ENCODE results near the gene ABCA4. TPM values are rescaled to one million over a fixed set of nuclear protein-coding genes. Genes with fewer than 3 reads are reported as not detected.

Gene ABCA4
- total RNA-seq, 1 experiment from 2014 or later = 0.29 TPM

GRCh38 chr1:94098585-94099111 is 22.3 kb downstream of the ABCA4 start:
- DNase-seq = no peak
- no peak overlapping the region for H3K4me3 ChIP-seq (ENCODE audit: low read length)
- CTCF ChIA-PET = no interaction called here
- H3K4me2 ChIP-seq (ENCODE audit: low read length) = no peak overlapping the region
- intact Hi-C loops (cut with micrococcal nuclease) = no loop called here
- H3K27ac ChIP-seq (ENCODE audit: low read length) = no peak overlapping the region
- BruUV-seq (replicated peaks) = no TSS peak
- H3F3A ChIP-seq (ENCODE audit: low read length, unreplicated experiment) = no peaks in the 10 kb centered on the region
- H4K20me1 ChIP-seq (ENCODE audit: low read length) = no peaks in the 10 kb centered on the region
- no peak overlapping the region for H3K9ac ChIP-seq (ENCODE audit: low read length)
- H3K9me3 ChIP-seq (ENCODE audit: low read length) = no peaks in the 10 kb centered on the region
- no peaks in the 10 kb centered on the region for H3K4me1 ChIP-seq (ENCODE audit: insufficient read depth, low read length)
- POLR2A ChIA-PET (ENCODE audit: unreplicated experiment) = no interaction called here
- no peak for ATAC-seq
- no peaks in the 10 kb centered on the region for H3K9me2 ChIP-seq (replicated peaks; ENCODE audit: low read length)
- H3K27me3 ChIP-seq (ENCODE audit: low read length) = no peaks in the 10 kb centered on the region
- no peak for TF ChIP-seq EZH2phosphoT487 (IDR thresholded peaks at IDR 0.05; ENCODE audit: borderline replicate concordance, low read length)
- TF ChIP-seq, protein P1, sequence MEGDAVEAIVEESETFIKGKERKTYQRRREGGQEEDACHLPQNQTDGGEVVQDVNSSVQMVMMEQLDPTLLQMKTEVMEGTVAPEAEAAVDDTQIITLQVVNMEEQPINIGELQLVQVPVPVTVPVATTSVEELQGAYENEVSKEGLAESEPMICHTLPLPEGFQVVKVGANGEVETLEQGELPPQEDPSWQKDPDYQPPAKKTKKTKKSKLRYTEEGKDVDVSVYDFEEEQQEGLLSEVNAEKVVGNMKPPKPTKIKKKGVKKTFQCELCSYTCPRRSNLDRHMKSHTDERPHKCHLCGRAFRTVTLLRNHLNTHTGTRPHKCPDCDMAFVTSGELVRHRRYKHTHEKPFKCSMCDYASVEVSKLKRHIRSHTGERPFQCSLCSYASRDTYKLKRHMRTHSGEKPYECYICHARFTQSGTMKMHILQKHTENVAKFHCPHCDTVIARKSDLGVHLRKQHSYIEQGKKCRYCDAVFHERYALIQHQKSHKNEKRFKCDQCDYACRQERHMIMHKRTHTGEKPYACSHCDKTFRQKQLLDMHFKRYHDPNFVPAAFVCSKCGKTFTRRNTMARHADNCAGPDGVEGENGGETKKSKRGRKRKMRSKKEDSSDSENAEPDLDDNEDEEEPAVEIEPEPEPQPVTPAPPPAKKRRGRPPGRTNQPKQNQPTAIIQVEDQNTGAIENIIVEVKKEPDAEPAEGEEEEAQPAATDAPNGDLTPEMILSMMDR (conservative IDR thresholded peaks at IDR 0.05; ENCODE audit: low read depth, low read length) = no peak
- no peak for TF ChIP-seq EZH2 (IDR thresholded peaks at IDR 0.05; ENCODE audit: low read length, unreplicated experiment)
- no peak overlapping the region for H2AFZ ChIP-seq (ENCODE audit: low read length)
- H3K79me2 ChIP-seq (ENCODE audit: low read length) = no peaks in the 10 kb centered on the region
- H3K36me3 ChIP-seq (ENCODE audit: low read depth, low read length) = no peaks in the 10 kb centered on the region

GRCh38 chr1:94096797-94097549 is 24.0 kb downstream of the ABCA4 start:
- no peak for ATAC-seq
- H3K4me1 ChIP-seq (ENCODE audit: insufficient read depth, low read length) = no peaks in the 10 kb centered on the region

More at GRCh38 chr1:94096797-94097549, 24.0 kb downstream of the ABCA4 start:
- Histone ChIP-seq H4K20me1 (ENCODE audit: low read length) (no peaks in the 10 kb centered on the region), H3K4me3 (ENCODE audit: low read length) (no peak overlapping the region), H3F3A (ENCODE audit: low read length, unreplicated experiment) (no peaks in the 10 kb centered on the region), H3K9me2 (replicated peaks; ENCODE audit: low read length) (no peaks in the 10 kb centered on the region), H3K36me3 (ENCODE audit: low read depth, low read length) (no peaks in the 10 kb centered on the region), H2AFZ (ENCODE audit: low read length) (no peak overlapping the region), H3K79me2 (ENCODE audit: low read length) (no peaks in the 10 kb centered on the region), H3K9ac (ENCODE audit: low read length) (no peak overlapping the region), H3K4me2 (ENCODE audit: low read length) (no peak overlapping the region), H3K27me3 (ENCODE audit: low read length) (no peaks in the 10 kb centered on the region), H3K27ac (ENCODE audit: low read length) (no peak overlapping the region), H3K9me3 (ENCODE audit: low read length) (no peaks in the 10 kb centered on the region)
- no peak for DNase-seq
- intact Hi-C loops (cut with micrococcal nuclease) = no loop called here
- TF ChIP-seq EZH2 (IDR thresholded peaks at IDR 0.05; ENCODE audit: low read length, unreplicated experiment) = no peak
- no peak for TF ChIP-seq EZH2phosphoT487 (IDR thresholded peaks at IDR 0.05; ENCODE audit: borderline replicate concordance, low read length)
- TF ChIP-seq, protein P1 (conservative IDR thresholded peaks at IDR 0.05; ENCODE audit: low read depth, low read length) = no peak
- POLR2A ChIA-PET (ENCODE audit: unreplicated experiment) = no interaction called here
- CTCF ChIA-PET = no interaction called here
- BruUV-seq (replicated peaks) = no TSS peak
